Measurements from ENCODE around the gene NCKAP5. TPM values are rescaled to one million over a fixed set of nuclear protein-coding genes. Genes with fewer than 3 reads are reported as not detected.

NCKAP5 gene
- total and polyA plus RNA-seq, 9 of the 15 experiments (the other 6 are each of a cell fraction or from before 2014, with no cell fraction given), result not detected

- no peaks in the 10 kb centered on the region for H3K9me1 ChIP-seq (ENCODE audit: control insufficient read depth, insufficient read depth, low read length)
- no peak overlapping the region for H3K9ac ChIP-seq (ENCODE audit: insufficient read depth in 1 of 2, low read depth in 2 of 2, low read length in 2 of 2)
- ChIA-PET CTCF (ENCODE audit: low intra/inter-chr PET ratio) (no interaction called here), POLR2A (no interaction called here)
- H3K27ac ChIP-seq (ENCODE audit: extremely low read depth, low read depth, low read length), result no peak overlapping the region
- no peaks in the 10 kb centered on the region for H3K79me2 ChIP-seq (ENCODE audit: control insufficient read depth, insufficient read depth, low read length)
- H2AFZ ChIP-seq (ENCODE audit: low read depth, low read length), result no peak overlapping the region
- H3K27me3 ChIP-seq (ENCODE audit: control insufficient read depth in 2 of 2, insufficient read depth in 2 of 2, low read length in 2 of 2), result no peaks in the 10 kb centered on the region
- H3K9me3 ChIP-seq (replicated peaks; ENCODE audit: control insufficient read depth, insufficient read depth, low read depth, low read length), result no peaks in the 10 kb centered on the region
- no peaks in the 10 kb centered on the region for H4K20me1 ChIP-seq (replicated peaks; ENCODE audit: control insufficient read depth, insufficient read depth, low read length)
- intact Hi-C loops (cut with micrococcal nuclease), result no loop called here
- no peak overlapping the region for H3K4me3 ChIP-seq
- WGBS (ENCODE audit: insufficient coverage, low coverage, missing lambda C conversion rate), result 0% methylated on average over 1 of the region's 1 CpG
- TF ChIP-seq CBFB (CRISPR knock-in tag; IDR thresholded peaks at IDR 0.05) (no peak), ZBTB2 (IDR thresholded peaks at IDR 0.05) (no peak), MTA3 (IDR thresholded peaks at IDR 0.05; ENCODE audit: borderline replicate concordance) (no peak), SUPT5H (IDR thresholded peaks at IDR 0.05) (no peak), HSF4 (CRISPR knock-in tag; IDR thresholded peaks at IDR 0.05; ENCODE audit: borderline replicate concordance) (no peak), ZNF23 (CRISPR knock-in tag; IDR thresholded peaks at IDR 0.05) (no peak), NCOR1 (IDR thresholded peaks at IDR 0.05) (no peak), ZNF134 (CRISPR knock-in tag; conservative IDR thresholded peaks at IDR 0.05) (no peak), SNRNP70 (optimal IDR thresholded peaks at IDR 0.05; ENCODE audit: low read depth, low read length) (no peak), ZNF398 (CRISPR knock-in tag; IDR thresholded peaks at IDR 0.05) (no peak), MYNN (IDR thresholded peaks at IDR 0.05) (no peak), MYNN (CRISPR knock-in tag; IDR thresholded peaks at IDR 0.05) (no peak), ZNF431 (CRISPR knock-in tag; IDR thresholded peaks at IDR 0.05) (no peak)
- in situ Hi-C loops (cut with MboI), result no loop called here
- ATAC-seq (no peak), FAIRE-seq (no peak), DNase-seq (ENCODE audit: extremely low read depth in 1 of 4, low spot score in 3 of 4) (no peak)
- no peaks in the 10 kb centered on the region for H3K4me1 ChIP-seq (replicated peaks in 1 of 2; ENCODE audit: control insufficient read depth in 2 of 2, insufficient read depth in 2 of 2, low read length in 2 of 2)
- BruUV-seq (replicated peaks), result no TSS peak
- H3K36me3 ChIP-seq (ENCODE audit: control insufficient read depth, insufficient read depth, low read length), result no peaks in the 10 kb centered on the region
- no peak overlapping the region for H3K4me2 ChIP-seq (ENCODE audit: insufficient read depth, low read length)
Observed at GRCh38 chr2:133426791-133427190, 141.5 kb downstream of the NCKAP5 start.

Data from K562 (cell line).